DND-41 (cell line): Measurements from ENCODE around the gene GANAB.

Experiments used
- ATAC-seq: fragments of 200-7000 bp; cut with Tn5 transposase; 3 replicates; pipeline ENCODE4 v1.9.1; 2021; ENCODE audit warnings: low read depth; ENCODE audit not compliant: insufficient read depth
- DNase-seq: peaks from one replicate; pipeline ENCODE4 v3.0.0-alpha.2; 2020
- H2AFZ ChIP-seq: 2 replicates; pipeline ENCODE4 v1.6.0; 2012; ENCODE audit warnings: low read depth, low read length
- H3K27ac ChIP-seq: 2 replicates; pipeline ENCODE4 v1.5.1; 2012; ENCODE audit warnings: low read length, inconsistent platforms
- H3K27me3 ChIP-seq: fragments of 200-600 bp; sonication (generic); 2 replicates; pipeline ENCODE4 v1.6.0; 2012; ENCODE audit warnings: low read length, mild to moderate bottlenecking, inconsistent platforms; ENCODE audit not compliant: insufficient read depth, poor library complexity
- H3K36me3 ChIP-seq: 2 replicates; pipeline ENCODE4 v1.5.1; 2012; ENCODE audit warnings: low read length, inconsistent platforms; ENCODE audit not compliant: insufficient read depth
- H3K4me1 ChIP-seq: 2 replicates; pipeline ENCODE4 v1.5.1; 2012; ENCODE audit warnings: mild to moderate bottlenecking, low read length; ENCODE audit not compliant: insufficient read depth
- H3K4me2 ChIP-seq: 2 replicates; pipeline ENCODE4 v1.6.0; 2012; ENCODE audit warnings: mild to moderate bottlenecking, moderate library complexity, low read length, inconsistent platforms; ENCODE audit not compliant: insufficient read depth
- H3K4me3 ChIP-seq, 2 experiments: fragments of 200-600 bp in 1 of 2; shearing (Covaris generic) in 1 of 2; 2 replicates each; pipeline ENCODE4 v1.5.1; 2012 to 2016; ENCODE audit warnings: inconsistent platforms in 2 of 2, low read length in 2 of 2, mild to moderate bottlenecking in 2 of 2, low read depth in 1 of 2, moderate library complexity in 1 of 2
- H3K79me2 ChIP-seq: 2 replicates; pipeline ENCODE4 v1.6.0; 2012; ENCODE audit warnings: low read length, inconsistent platforms; ENCODE audit not compliant: insufficient read depth
- H3K9ac ChIP-seq: 2 replicates; pipeline ENCODE4 v1.6.0; 2012; ENCODE audit warnings: low read depth, mild to moderate bottlenecking, inconsistent platforms, low read length, moderate library complexity
- H3K9me3 ChIP-seq: 2 replicates; pipeline ENCODE4 v1.5.1; 2012; ENCODE audit warnings: low read length, moderate library complexity, mild to moderate bottlenecking, inconsistent platforms; ENCODE audit not compliant: insufficient read depth, severe bottlenecking
- H4K20me1 ChIP-seq: 2 replicates; pipeline ENCODE4 v1.6.0; 2012; ENCODE audit warnings: low read length; ENCODE audit not compliant: insufficient read depth
- EZH2 ChIP-seq: IDR thresholded peaks from 3 replicates; pipeline ENCODE4 v1.6.1; 2012; ENCODE audit warnings: borderline replicate concordance, low read depth, mild to moderate bottlenecking, moderate library complexity, low read length, inconsistent platforms; ENCODE audit not compliant: severe bottlenecking
- TF ChIP-seq, protein P1 (sequence below): IDR thresholded peaks from 2 replicates; pipeline ENCODE4 v1.5.1; 2012; ENCODE audit warnings: borderline replicate concordance, low read length, moderate library complexity, mild to moderate bottlenecking; ENCODE audit not compliant: poor library complexity, severe bottlenecking; ENCODE audit errors: extremely low read depth

GANAB gene

DNA sequence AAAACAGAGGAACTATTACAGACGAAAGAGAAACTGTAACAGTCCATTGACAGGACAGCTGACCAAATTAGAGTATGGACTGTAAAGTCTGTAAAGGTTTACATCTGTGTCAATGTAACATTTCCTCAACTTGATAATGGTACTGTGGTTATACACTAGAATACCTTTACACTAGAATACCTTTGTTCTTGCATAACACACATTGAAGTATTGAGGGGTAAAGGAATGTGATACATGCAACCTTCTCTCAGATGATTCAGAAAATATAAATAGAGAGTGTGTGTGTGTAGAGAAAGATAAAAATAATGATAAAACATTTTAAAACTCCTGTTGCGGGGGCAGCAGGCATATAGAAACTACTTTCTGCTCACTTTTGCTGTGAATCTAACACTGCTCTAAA lies 67.2 kb downstream of the GANAB start:
- no peak for ATAC-seq
- Histone ChIP-seq H3K4me1 (peaks cover 23% of the 10 kb centered on the region), H3K27me3 (no peaks in the 10 kb centered on the region), H3K4me3 (no peak overlapping the region), H2AFZ (no peak overlapping the region), H3K9ac (no peak overlapping the region), H3K4me2 (no peak overlapping the region), H3K27ac (no peak overlapping the region), H3K79me2 (peaks cover 35% of the 10 kb centered on the region; the same call in 1 of the 2 replicates), H3K36me3 (peaks cover 68% of the 10 kb centered on the region), H3K9me3 (no peaks in the 10 kb centered on the region), H4K20me1 (no peaks in the 10 kb centered on the region; the same call in 1 of the 2 replicates)
- no peak for DNase-seq
- TF ChIP-seq, protein P1, sequence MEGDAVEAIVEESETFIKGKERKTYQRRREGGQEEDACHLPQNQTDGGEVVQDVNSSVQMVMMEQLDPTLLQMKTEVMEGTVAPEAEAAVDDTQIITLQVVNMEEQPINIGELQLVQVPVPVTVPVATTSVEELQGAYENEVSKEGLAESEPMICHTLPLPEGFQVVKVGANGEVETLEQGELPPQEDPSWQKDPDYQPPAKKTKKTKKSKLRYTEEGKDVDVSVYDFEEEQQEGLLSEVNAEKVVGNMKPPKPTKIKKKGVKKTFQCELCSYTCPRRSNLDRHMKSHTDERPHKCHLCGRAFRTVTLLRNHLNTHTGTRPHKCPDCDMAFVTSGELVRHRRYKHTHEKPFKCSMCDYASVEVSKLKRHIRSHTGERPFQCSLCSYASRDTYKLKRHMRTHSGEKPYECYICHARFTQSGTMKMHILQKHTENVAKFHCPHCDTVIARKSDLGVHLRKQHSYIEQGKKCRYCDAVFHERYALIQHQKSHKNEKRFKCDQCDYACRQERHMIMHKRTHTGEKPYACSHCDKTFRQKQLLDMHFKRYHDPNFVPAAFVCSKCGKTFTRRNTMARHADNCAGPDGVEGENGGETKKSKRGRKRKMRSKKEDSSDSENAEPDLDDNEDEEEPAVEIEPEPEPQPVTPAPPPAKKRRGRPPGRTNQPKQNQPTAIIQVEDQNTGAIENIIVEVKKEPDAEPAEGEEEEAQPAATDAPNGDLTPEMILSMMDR: no peak
- no peak for TF ChIP-seq EZH2

DNA sequence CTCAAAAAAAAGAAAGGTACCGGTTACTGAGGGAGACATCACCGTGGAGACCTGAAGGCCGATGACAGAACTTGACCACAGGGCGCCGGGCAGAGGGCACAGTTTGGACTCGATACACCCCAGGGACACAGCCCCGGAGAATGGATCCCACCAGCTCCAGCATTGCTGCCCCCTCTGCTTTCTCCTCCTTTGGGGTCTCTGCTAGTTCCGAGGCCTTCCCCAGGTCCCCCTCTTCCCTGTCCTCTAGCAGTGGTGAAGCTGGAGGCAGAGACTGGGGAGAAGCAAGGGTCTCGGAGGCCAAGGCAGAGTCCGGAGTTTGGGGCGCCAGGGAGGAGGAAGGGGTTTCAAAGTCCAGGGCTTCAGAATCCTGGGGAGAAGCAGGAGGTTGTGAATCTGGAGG lies 67.9 kb downstream of the GANAB start:
- Histone ChIP-seq H4K20me1 (no peaks in the 10 kb centered on the region; the same call in 1 of the 2 replicates), H3K4me2 (no peak overlapping the region), H2AFZ (no peak overlapping the region), H3K9ac (no peak overlapping the region), H3K9me3 (no peaks in the 10 kb centered on the region), H3K79me2 (peaks cover 32% of the 10 kb centered on the region), H3K27ac (no peak overlapping the region), H3K27me3 (no peaks in the 10 kb centered on the region), H3K4me1 (peaks cover 23% of the 10 kb centered on the region), H3K4me3 (no peak overlapping the region), H3K36me3 (peaks cover 62% of the 10 kb centered on the region)
- TF ChIP-seq, protein P1: no peak
- no peak for TF ChIP-seq EZH2
- no peak for DNase-seq
- ATAC-seq: no peak

DNA sequence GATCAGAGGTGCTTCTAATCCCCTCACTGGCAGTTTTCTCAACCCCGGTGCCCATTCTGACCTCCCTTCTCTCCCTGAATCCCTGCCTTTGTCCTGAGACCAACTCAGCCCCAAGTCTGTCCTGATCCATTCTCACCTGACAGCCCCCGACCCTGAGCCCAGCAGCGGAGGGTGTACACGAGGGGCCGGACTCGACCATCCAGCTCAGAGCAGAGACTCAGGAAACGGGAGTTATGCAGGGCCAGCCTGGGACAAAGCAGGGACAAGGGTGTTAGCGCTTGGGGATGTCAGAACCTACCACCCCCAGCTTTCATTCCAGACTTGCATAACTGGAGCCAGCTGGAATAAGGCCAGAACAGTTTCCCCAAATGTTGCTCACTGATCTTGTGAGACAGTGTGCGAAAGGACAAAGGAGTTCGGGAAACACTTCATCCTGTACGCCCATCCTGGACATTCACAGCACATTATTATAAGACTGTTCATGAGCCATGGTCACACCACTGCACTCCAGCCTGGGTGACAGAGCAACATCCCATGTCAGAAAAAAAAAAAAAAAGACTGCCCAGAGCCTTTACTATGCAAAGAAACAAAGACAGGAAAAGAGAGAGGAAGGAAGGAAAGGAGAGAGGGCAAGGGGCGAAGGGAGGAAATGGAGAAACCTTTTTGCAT lies 69.2 kb downstream of the GANAB start:
- H2AFZ ChIP-seq: no peak overlapping the region
- peaks cover 10% of the 10 kb centered on the region for H4K20me1 ChIP-seq
- no peak for TF ChIP-seq EZH2
- TF ChIP-seq, protein P1: no peak
- peaks cover 66% of the 10 kb centered on the region for H3K36me3 ChIP-seq
- H3K4me3 ChIP-seq: no peak overlapping the region
- peaks cover 43% of the 10 kb centered on the region for H3K79me2 ChIP-seq
- H3K4me1 ChIP-seq: peaks cover 30% of the 10 kb centered on the region
- no peak for ATAC-seq
- no peak overlapping the region for H3K9ac ChIP-seq
- no peak for DNase-seq
- H3K9me3 ChIP-seq: no peaks in the 10 kb centered on the region
- no peaks in the 10 kb centered on the region for H3K27me3 ChIP-seq
- H3K27ac ChIP-seq: no peak overlapping the region
- no peak overlapping the region for H3K4me2 ChIP-seq
